GM12801 (cell line): Measurements from ENCODE around the gene ICA1L.

Experiments
- CTCF ChIP-seq: IDR thresholded peaks from one replicate; pipeline ENCODE4 v1.5.1; 2011; ENCODE audit warnings: control low read depth; ENCODE audit not compliant: insufficient read length; ENCODE audit errors: extremely low read depth

ICA1L gene

DNA sequence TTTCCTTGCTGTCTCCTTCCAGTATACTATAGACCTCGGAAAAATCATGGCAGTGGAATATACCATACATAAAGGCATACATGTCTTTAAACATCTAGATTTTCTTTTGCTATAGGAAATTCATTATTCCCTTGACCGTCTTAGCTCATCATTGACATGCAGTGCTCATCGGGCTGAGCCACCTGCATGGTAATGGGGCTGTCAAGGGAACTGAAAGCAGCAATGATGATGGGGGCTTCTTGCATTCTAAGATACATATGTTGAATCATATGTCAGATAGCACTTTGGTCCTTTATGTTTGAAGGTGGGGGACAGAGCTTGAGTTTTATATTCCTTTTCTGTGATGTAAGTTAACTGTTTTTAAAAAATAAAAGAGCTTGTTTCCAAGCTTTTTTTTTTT lies 106.6 kb downstream of the ICA1L start:
- no peak for TF ChIP-seq CTCF

DNA sequence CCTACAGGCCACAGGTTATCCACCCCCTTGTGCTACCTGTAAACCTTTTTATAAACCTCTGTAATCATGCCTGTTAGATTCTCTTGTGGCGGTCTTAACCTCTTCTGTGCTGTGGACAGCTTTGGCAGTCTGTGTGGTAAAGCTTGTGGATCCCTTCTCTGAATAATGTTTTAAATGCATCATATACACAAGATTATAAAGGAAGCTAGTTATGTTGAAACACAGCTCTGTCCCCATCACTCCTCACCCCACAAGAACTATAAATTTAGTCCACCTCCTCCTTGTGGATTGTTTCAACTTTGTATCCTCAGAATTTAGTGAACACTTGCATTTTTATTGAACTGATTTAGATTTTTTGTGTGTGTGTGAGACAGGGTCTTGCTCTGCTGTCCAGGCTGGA lies 107.7 kb downstream of the ICA1L start:
- no peak for TF ChIP-seq CTCF

DNA sequence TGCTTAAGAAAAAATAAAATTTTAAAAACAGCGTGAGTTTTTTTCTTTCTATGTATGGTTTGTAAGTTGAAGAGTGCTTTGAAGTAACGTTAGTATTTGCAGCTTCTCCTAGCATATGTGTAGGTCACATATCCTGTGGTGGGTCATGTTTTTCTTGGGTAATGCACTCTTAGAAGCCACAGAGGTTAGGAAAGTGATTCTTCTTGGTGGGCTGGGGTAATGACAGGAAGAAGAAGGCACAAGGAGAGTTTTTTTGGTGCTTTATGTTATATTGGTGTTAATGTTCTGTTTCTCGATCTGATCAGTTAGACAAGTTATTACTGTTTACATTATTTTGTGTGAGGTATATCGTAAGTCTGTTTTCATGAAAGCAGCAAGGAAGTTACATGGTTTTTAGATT lies 109.0 kb downstream of the ICA1L start:
- TF ChIP-seq CTCF = no peak

DNA sequence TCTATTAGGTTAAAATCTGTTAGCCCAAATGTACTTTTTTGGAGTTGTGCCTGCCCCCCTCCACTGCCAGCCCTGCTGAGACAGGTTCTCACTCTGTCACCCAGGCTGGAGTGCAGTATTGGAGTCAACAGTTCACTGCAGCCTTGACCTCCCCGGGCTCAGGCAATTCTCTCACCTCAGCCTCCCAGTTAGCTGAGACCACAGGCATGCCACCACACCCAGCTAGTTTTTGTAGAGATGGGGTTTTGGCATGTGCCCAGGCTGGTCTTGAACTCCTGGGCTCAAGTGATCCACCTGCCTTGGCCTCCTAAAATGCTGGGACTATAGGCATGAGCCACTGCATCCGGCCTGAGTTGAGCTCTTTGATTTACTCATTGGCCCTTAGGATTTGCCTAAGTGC lies 110.7 kb downstream of the ICA1L start:
- no peak for TF ChIP-seq CTCF

DNA sequence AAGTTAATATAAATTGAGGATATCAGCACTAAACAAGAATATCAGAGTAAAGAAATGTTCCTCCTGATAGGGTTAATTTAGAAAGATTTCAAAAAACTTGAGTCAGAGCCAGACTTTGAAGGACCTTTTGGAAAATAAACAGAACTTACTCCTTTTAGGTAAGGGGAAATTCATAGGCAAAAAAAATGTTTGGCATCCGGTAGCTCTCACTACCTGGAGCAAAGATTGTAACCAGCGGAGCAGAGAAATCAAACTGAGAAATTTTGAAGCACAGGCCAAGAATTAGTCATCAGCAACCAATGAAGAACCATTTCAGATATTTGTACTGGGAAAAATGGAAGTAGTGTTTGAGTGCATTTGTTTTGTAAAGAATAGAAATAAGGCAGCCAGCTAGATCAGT lies 113.0 kb downstream of the ICA1L start:
- TF ChIP-seq CTCF = no peak

DNA sequence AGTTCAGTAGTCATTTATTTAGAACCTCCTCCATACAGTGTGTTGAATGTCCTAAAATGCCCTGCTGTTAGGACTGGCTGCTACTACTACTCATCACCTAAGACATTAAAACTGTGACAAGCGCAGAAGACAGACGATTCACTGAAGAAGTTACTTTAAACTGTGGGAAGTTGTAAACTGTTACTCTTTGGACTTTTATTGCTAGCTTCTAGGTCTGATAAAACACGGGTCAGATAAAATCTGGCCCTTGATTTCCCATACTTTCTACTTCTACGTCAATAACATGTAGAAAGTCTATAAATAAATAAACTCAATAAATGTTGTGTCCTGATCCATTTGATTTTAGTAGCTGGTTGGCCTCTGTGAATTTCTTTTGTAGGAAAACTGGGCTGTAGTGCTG lies 113.4 kb downstream of the ICA1L start:
- no peak for TF ChIP-seq CTCF

DNA sequence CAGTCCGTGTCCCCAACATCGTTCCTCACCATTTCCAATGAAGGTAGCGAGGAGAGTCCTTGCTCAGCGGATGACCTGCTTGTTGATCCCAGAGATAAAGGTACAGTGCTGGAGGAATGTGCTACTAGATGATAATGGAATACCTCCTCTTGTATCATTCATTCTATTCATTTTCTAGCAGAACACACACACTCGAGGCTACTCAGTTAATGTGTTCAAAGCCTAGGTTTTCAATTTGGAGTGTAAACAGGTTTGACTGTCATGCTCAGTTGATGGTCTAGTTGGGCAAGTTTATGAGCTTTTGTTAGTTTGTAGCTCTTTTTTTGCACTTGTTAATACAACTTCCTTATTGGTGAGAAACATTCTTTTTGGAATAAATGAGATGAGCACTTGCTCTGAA lies 114.2 kb downstream of the ICA1L start:
- no peak for TF ChIP-seq CTCF

- no peak for TF ChIP-seq CTCF
Observed at GRCh38 chr2:202756598-202756997, 115.0 kb downstream of the ICA1L start.
